ENCODE results near the gene HRAS.

DNA sequence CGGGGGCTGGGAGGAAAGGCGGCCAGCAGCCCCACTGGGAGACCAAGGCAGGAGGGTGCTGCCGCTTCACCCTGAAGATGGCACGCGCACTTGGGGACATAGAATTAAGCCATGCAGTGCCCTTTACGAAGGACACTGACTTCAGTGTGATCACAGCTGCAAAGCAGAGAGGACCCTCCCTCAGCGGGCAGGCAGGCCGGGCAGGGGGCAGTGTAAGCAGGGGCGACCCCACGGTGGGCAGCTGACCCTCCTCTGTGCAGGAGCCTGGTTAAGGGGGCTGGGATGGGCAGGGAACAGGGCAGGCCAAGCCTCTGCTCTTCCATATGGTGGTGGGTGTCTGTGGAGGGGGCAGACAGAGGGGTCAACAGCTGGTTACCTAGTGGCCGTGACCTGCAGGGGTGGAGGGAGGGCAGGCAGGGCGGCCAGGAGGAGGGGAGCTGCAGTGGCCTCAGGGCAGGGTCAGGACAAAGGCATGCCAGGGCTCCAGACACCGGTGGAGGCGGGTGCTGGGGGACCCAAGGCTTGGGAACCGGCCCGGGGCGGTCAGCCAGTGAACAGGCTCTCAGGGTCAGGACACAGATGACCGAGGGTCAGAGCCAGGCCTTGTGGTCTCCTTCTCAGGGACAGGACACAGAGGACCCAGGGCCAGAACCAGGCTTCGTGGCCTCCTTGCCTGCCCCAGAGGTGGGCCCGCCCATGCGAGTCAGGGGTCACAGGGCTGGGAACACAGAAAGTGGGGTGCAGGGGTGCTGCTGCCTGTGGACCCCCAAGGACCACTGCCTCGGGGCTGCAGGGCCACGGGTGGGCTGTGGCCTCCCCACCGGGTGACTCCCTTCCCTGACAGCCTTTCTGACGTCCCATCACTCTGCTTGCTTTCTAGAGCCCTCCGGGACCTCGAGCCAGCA is 18.0 kb upstream of the HRAS start:
- TF ChIP-seq, protein P1, sequence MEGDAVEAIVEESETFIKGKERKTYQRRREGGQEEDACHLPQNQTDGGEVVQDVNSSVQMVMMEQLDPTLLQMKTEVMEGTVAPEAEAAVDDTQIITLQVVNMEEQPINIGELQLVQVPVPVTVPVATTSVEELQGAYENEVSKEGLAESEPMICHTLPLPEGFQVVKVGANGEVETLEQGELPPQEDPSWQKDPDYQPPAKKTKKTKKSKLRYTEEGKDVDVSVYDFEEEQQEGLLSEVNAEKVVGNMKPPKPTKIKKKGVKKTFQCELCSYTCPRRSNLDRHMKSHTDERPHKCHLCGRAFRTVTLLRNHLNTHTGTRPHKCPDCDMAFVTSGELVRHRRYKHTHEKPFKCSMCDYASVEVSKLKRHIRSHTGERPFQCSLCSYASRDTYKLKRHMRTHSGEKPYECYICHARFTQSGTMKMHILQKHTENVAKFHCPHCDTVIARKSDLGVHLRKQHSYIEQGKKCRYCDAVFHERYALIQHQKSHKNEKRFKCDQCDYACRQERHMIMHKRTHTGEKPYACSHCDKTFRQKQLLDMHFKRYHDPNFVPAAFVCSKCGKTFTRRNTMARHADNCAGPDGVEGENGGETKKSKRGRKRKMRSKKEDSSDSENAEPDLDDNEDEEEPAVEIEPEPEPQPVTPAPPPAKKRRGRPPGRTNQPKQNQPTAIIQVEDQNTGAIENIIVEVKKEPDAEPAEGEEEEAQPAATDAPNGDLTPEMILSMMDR (IDR thresholded peaks at IDR 0.05) = no peak
- TF ChIP-seq POLR2A (IDR thresholded peaks at IDR 0.05) = no peak
